H1 (cell line): Measurements from ENCODE around the gene SLC18A3. TPM values are rescaled to one million over a fixed set of nuclear protein-coding genes. Genes with fewer than 3 reads are reported as not detected.

Experiments
- CBX8 ChIP-seq: fragments of 300-800, 300-1000 bp; sonication (generic); IDR thresholded peaks from 2 replicates; pipeline ENCODE4 v1.7.1; 2016; ENCODE audit warnings: low read depth, low read length, borderline replicate concordance
- CEBPB ChIP-seq: IDR thresholded peaks from 2 replicates; pipeline ENCODE4 v1.6.1; 2012; ENCODE audit warnings: low read depth, low read length
- CHD1 ChIP-seq: IDR thresholded peaks from 2 replicates; pipeline ENCODE4 v1.6.1; 2012; ENCODE audit warnings: low read depth, low read length, improper control_type of control experiment
- KDM4A ChIP-seq: IDR thresholded peaks from one replicate; pipeline ENCODE4 v1.7.1; 2012; ENCODE audit warnings: low read depth, mild to moderate bottlenecking, moderate library complexity, low read length, inconsistent platforms; ENCODE audit not compliant: severe bottlenecking
- SIRT6 ChIP-seq: IDR thresholded peaks from one replicate; pipeline ENCODE4 v1.7.1; 2012; ENCODE audit warnings: low read length, inconsistent platforms
- SP2 ChIP-seq: IDR thresholded peaks from 2 replicates; pipeline ENCODE4 v1.6.1; 2012; ENCODE audit warnings: mild to moderate bottlenecking, low read length, inconsistent platforms
- TAF1 ChIP-seq: IDR thresholded peaks from 2 replicates; pipeline ENCODE4 v1.6.1; 2011; ENCODE audit warnings: mild to moderate bottlenecking, low read depth, low read length
- TCF12 ChIP-seq: IDR thresholded peaks from 2 replicates; pipeline ENCODE4 v1.6.1; 2011; ENCODE audit warnings: low read depth, mild to moderate bottlenecking, low read length
- TEAD4 ChIP-seq: IDR thresholded peaks from 2 replicates; pipeline ENCODE4 v1.6.1; 2012; ENCODE audit warnings: low read depth, low read length, inconsistent platforms, mixed read lengths
- polyA plus RNA-seq, 7 experiments: library from polyadenylated mRNA; depleted of rRNA in 3 of 7; stranded (reverse) in 5 of 7; unstranded in 2 of 7; fragments of >200 nt in 5 of 7; fragments of 200-250 nt in 2 of 7; gene quantifications; 1 replicate in 5 of 7; 2 replicates in 1 of 7; 4 replicates in 1 of 7; pipeline versions ENCODE4 v1.2.1 to v1.2.3, GENCODE V29; 2011 to 2013; ENCODE audit warnings: missing spikeins in 2 of 7, mixed read lengths in 2 of 7
- total RNA-seq: library from RNA; stranded (reverse); fragmentation: NEBNext Ultra II Directional; extraction: Animal tissue kit (Norgen Biotek cat#: 25700); gene quantifications from 2 replicates; pipeline ENCODE4 v1.2.1, GENCODE V29; 2021
- TF ChIP-seq, protein P1 (sequence below): fragments of 300-600 bp; sonication (generic); IDR thresholded peaks from 2 replicates; pipeline ENCODE4 v1.7.1; 2012; ENCODE audit warnings: low read length, moderate library complexity, mild to moderate bottlenecking, inconsistent platforms; ENCODE audit not compliant: insufficient replicate concordance
- TF ChIP-seq, protein P2 (sequence below): IDR thresholded peaks from 2 replicates; pipeline ENCODE4 v1.6.1; 2012; ENCODE audit warnings: inconsistent platforms

Gene SLC18A3
- total and polyA plus RNA-seq, 2 of the 8 experiments (the other 6 are each of a cell fraction or from before 2014, with no cell fraction given) = 0.17 TPM; not detected in 1

DNA sequence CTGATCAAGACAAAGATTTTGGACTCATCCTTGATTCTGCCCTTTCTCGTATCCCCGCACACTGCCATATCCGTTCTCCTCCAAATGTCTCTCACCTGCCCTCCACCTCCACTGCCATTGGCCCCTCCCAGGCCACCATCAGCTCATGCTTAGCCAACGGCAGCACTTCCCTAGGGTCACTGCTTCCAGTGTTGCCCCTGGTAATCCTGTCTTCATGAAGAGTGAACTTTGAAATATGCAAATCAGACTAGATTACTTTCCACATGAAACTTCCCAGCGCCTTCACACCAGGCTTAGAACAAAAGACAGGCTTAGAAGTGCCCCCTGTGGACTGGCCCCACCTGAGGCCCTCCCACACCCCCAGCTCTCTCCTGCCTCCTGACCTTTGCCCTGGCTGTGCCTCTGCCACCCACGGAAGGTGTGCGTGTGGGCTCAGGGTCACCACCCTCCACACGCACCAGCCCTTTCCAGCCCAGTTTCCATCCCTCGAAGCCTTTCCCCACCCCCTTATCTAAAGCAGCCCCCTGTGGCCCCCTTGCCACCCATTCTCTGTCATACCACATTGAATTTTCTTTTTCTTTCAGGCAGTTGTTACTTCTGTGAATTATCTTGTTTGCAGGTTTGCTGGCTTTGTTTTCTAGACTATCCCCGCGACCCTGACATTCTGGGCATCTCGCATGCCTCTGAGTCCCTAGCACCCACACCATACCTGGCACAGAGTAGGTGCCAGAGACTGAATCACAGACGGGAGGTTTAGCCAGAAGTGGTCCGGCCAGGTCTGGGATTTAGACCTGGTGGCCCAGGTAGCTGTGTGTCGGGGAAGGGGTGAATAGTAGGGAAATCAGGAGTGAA, 42.5 kb downstream of the SLC18A3 start (continued):
- TF ChIP-seq, protein P1, sequence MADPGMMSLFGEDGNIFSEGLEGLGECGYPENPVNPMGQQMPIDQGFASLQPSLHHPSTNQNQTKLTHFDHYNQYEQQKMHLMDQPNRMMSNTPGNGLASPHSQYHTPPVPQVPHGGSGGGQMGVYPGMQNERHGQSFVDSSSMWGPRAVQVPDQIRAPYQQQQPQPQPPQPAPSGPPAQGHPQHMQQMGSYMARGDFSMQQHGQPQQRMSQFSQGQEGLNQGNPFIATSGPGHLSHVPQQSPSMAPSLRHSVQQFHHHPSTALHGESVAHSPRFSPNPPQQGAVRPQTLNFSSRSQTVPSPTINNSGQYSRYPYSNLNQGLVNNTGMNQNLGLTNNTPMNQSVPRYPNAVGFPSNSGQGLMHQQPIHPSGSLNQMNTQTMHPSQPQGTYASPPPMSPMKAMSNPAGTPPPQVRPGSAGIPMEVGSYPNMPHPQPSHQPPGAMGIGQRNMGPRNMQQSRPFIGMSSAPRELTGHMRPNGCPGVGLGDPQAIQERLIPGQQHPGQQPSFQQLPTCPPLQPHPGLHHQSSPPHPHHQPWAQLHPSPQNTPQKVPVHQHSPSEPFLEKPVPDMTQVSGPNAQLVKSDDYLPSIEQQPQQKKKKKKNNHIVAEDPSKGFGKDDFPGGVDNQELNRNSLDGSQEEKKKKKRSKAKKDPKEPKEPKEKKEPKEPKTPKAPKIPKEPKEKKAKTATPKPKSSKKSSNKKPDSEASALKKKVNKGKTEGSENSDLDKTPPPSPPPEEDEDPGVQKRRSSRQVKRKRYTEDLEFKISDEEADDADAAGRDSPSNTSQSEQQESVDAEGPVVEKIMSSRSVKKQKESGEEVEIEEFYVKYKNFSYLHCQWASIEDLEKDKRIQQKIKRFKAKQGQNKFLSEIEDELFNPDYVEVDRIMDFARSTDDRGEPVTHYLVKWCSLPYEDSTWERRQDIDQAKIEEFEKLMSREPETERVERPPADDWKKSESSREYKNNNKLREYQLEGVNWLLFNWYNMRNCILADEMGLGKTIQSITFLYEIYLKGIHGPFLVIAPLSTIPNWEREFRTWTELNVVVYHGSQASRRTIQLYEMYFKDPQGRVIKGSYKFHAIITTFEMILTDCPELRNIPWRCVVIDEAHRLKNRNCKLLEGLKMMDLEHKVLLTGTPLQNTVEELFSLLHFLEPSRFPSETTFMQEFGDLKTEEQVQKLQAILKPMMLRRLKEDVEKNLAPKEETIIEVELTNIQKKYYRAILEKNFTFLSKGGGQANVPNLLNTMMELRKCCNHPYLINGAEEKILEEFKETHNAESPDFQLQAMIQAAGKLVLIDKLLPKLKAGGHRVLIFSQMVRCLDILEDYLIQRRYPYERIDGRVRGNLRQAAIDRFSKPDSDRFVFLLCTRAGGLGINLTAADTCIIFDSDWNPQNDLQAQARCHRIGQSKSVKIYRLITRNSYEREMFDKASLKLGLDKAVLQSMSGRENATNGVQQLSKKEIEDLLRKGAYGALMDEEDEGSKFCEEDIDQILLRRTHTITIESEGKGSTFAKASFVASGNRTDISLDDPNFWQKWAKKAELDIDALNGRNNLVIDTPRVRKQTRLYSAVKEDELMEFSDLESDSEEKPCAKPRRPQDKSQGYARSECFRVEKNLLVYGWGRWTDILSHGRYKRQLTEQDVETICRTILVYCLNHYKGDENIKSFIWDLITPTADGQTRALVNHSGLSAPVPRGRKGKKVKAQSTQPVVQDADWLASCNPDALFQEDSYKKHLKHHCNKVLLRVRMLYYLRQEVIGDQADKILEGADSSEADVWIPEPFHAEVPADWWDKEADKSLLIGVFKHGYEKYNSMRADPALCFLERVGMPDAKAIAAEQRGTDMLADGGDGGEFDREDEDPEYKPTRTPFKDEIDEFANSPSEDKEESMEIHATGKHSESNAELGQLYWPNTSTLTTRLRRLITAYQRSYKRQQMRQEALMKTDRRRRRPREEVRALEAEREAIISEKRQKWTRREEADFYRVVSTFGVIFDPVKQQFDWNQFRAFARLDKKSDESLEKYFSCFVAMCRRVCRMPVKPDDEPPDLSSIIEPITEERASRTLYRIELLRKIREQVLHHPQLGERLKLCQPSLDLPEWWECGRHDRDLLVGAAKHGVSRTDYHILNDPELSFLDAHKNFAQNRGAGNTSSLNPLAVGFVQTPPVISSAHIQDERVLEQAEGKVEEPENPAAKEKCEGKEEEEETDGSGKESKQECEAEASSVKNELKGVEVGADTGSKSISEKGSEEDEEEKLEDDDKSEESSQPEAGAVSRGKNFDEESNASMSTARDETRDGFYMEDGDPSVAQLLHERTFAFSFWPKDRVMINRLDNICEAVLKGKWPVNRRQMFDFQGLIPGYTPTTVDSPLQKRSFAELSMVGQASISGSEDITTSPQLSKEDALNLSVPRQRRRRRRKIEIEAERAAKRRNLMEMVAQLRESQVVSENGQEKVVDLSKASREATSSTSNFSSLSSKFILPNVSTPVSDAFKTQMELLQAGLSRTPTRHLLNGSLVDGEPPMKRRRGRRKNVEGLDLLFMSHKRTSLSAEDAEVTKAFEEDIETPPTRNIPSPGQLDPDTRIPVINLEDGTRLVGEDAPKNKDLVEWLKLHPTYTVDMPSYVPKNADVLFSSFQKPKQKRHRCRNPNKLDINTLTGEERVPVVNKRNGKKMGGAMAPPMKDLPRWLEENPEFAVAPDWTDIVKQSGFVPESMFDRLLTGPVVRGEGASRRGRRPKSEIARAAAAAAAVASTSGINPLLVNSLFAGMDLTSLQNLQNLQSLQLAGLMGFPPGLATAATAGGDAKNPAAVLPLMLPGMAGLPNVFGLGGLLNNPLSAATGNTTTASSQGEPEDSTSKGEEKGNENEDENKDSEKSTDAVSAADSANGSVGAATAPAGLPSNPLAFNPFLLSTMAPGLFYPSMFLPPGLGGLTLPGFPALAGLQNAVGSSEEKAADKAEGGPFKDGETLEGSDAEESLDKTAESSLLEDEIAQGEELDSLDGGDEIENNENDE = no peak
- TF ChIP-seq SP2 (no peak), CBX8 (no peak), CEBPB (no peak), CHD1 (no peak), TAF1 (no peak), KDM4A (no peak), SIRT6 (no peak), TCF12 (no peak), TEAD4 (no peak)
- TF ChIP-seq, protein P2, sequence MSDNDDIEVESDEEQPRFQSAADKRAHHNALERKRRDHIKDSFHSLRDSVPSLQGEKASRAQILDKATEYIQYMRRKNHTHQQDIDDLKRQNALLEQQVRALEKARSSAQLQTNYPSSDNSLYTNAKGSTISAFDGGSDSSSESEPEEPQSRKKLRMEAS = no peak
